GM18867 (cell line): Measurements from ENCODE around the gene RO60.
"Not testable (repeated sequence)": the region's sequence is repeated elsewhere in the genome, so short reads cannot be mapped to it uniquely, and the experiment has no call there.

Experiments used
- ATAC-seq: cut with Tn5 transposase; IDR thresholded peaks from one replicate; pipeline ENCODE4 v1.9.1; 2021; ENCODE audit warnings: mild to moderate bottlenecking, moderate library complexity; ENCODE audit not compliant: unreplicated experiment

Gene RO60

DNA sequence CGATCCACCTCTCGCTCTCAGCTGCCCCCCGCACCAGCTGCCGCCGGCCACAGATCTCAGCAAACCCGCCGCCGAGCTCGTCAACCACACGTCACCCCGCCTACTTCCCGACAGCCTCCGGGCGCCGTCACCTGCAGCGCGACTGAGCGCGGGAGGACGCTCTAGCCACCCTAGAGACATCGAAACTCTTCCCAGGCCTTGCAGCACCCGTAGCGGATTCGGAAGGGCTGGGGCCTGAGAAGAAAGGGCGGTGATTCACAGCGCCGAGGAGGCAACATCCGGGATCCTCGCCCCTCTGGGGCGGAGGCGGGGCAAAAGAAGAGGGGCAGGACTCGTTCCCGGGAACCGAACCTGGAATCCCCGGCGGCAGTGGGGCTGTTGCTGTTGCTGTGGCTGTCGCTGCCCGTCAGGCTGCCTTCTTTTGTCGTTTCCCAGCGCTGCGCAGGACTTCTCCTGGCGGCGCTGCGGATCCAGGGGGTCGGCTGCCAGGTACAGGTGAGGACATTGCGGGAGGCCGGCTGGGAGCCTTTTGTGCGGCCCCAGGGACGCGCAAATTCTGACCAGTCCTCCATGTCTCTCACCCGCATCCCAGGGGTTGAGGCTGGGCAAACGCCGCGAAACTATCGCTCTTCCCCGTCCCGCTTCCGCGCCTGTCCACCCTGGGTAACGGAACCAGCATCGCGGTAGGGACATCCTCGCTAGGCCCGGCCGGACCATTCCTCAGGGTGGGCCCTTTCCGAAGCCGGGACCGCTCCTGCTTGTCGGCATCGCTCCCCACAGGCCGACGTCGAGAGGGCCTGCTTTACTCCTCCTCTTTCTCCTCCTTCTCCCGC is at the start of gene RO60, which contains the start of gene UCHL5:
Gene RO60 (plus strand): TSS at position 331 of the 833 bp plus-strand sequence. CDS start 9,443 bp downstream, outside the sequence.
Gene UCHL5 (minus strand): TSS at position 79 of the 833 bp plus-strand sequence. CDS start 100 bp downstream, outside the sequence.
- peak; percentile 90 for ATAC-seq

DNA sequence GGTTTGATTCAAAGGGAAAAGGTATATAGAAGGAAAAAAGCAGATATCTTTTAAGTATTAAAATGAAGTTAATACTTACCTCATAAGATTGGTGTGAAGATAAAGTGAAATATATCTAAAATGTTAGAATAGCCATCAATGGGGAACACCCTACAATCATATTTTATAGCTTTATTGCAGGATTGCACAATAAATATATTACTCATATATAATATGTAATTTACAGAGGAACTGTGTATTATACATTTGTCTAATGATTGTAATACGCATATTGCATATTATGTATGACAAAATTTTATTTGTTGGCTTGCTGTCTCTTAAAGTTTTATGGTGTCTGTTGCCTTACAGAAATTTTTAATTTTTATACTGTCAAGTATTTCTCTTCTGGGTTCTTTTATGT is 48.0 kb upstream of the RO60 start:
- ATAC-seq: no peak

DNA sequence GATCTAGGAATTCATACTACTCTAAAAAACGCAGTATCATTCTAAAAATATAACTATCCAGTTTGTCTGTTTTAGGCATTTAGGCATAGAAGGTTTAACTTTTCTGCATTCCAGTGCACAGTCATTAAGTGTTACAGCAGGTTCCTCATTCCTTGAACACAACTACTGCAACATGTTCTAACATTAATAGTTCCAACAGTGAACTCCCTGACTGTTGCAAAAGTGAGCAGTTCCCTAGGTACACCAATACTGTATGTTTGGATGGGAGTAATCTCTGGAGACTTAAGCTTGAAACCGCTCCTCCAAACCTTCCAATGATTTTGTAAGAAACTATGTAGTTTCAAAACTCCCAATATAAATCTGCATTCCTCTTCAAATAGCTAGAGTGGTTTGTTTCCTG is 46.4 kb upstream of the RO60 start:
- no peak for ATAC-seq

DNA sequence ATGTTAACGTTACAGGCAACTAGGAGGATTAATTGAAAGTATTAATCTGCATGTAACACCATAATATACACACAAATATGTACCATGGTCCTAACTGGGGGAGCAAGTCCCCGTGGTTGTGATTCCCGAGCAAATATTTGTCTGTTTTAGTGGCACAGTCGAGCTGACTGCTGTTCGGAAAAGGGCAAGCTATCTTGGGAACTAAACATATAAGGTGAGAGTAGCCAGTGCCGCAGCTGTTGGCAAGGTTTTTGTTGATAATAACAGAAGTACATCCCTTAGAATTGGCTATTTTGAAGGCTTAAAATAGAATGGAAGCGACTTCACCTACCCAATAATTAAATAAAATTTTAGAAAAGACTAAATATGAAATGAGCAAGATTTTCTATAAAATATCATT is 45.7 kb upstream of the RO60 start:
- ATAC-seq: no peak

DNA sequence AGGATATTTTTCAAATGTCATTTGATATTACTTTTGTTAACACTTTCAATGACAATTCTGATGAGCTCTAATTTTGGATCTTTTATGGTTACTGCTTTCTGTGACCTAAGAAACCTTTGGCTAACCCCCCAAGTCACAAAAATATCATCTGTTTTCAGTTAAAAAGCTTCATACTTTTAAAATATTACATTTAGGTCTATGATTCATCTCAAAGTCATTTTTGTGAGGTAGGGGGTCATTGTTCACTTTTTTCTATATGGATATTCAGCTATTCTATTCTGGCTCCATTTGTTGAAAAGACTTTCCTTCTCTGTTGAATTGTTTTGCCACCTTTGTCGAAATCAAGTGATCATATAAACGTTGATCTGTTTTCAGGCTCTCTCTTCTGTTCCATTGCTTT is 45.0 kb upstream of the RO60 start:
- no peak for ATAC-seq

DNA sequence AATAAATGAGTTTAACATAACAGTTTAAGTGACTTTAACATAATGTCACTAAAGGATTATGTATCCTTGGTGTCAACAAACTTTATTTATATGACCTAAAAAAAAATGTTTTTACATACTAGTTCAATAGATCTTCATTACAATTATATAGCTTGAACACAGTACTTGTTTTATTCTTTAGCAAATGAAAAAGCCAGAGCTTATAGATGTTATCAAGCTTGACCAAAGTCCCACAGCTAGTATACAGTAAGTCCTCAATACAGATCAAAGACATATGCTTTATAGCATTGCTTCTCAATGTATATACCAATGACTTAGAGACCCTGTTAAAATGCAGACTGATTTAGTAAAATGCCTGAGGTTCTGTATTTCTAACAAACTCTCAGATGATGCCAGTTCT is 42.6 kb upstream of the RO60 start:
- no peak for ATAC-seq

DNA sequence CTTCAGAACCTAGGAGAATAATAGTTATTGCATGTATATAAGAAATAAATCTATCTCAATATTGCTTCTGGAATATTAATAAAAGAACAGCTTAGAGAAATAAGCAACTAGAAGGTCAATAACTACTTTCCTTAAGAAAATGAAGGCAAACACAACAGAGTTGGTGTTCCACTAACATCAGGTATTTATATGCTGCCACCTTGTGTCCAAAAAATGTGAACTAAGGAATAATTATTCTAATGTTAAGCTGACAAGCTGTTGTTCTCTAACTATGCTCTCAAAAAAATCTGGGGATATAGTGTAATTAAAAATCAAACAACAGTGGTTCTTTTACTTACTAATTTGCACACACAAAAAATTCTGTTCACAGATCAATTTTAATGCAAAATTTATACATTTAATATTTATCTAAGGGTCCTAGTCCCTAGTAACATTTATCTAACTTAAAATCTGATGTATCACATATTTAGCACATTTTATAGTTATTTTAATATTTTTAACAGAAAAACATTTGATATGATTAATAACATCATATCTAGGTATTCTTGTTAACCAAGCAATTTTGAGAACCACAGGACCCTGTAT is 39.9 kb upstream of the RO60 start:
- ATAC-seq: peak; percentile 79

DNA sequence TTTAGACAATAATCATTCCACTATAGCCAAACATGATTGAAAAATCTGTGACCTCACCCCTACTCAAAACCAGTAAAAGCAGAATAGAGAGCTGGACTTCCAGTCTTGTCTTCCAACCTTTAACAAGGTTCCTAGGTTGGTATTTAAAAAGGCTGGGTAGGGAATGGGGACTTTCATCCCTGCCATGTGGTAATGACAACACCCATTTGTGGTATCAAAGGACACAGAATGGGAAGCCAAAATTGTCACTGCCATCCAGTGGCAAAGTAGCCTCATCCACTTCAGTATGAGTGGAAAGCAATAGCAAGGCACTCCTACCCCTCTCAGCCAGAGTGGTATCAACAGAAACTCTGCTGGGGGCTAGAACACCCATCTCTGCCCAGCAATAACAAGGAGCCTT is 34.2 kb upstream of the RO60 start:
- ATAC-seq: no peak

DNA sequence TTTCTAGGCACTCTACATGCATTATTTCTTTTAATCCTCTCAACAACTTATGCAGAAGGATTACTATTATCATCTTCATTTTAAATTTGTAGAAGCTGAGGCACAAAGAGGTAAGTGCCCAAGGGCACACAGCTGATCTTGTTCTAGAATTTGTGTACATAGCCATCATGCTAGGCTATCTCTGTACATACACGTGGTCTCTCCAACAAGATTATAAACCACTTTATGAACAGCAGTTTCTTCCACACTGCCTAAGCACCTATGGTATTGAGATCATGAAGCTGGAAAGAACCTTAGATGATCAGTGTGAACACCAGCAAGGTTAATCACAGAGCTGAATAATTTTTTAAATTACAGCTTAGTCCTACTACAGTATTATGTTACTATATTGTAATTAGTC is 29.1 kb upstream of the RO60 start:
- ATAC-seq: no peak

DNA sequence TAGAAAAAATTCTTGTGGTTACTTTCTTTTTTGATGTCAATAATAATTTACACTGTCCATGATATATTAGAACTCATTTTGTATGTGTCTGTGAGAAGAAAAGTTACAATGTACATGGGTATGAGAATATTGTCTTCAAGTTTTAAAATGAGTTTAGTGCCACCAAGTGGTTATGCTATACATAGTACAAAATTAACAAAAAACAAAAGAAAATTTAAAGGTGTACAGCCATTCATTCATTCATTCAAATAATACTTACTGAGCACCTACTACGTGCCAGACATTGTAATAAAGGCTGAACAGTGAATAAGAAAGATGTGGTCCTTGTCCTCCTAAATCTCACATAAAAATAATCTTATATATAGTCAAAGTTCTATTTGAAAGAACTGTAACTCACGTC is 28.0 kb upstream of the RO60 start:
- no peak for ATAC-seq

DNA sequence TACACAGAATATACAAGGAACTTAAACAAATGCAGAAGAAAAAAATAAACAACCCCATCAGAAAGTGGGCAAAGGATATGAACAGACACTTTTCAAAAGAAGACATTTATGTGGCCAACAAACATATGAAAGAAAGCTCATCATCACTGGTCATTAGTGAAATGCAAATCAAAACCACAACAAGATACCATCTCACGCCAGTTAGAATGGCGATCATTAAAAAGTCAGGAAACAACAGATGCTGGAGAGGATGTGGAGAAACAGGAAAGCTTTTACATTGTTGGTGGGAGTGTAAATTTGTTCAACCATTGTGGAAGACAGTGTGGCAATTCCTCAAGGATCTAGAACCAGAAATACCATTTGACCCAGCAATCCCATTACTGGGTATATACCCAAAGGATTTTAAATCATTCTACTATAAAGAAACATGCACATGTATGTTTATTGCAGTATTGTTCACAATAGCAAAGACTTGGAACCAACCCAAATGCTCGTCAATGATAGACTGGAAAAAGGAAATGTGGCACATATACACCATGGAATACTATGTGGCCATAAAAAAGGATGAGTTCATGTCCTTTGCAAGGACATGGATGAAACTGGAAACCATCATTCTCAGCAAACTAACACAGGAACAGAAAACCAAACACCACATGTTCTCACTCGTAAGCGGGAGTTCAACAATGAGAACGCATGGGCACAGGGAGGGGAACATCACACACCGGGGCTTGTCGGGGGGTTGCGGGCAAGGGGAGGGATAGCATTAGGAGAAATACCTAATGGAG is 26.6 kb upstream of the RO60 start:
- not testable (repeated sequence) for ATAC-seq

DNA sequence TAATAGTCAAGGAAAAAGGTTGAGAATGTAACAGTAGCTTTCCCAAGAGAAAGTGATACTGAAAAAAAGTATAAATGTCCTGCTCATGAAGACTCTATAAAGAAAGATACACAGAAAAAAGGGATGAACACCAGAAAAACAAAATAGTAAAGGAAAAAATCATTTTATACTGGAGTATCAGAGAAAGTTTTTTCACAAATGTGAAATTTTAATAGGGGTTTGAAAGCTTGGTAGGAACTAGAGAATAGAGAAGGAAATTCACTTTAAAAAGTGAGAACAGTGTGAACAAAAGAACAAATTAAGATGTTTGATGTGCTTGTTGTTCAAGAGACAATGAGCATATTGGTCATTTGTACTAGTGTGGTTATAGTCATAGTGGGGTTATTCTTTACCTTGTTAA is 25.8 kb upstream of the RO60 start:
- ATAC-seq: no peak

DNA sequence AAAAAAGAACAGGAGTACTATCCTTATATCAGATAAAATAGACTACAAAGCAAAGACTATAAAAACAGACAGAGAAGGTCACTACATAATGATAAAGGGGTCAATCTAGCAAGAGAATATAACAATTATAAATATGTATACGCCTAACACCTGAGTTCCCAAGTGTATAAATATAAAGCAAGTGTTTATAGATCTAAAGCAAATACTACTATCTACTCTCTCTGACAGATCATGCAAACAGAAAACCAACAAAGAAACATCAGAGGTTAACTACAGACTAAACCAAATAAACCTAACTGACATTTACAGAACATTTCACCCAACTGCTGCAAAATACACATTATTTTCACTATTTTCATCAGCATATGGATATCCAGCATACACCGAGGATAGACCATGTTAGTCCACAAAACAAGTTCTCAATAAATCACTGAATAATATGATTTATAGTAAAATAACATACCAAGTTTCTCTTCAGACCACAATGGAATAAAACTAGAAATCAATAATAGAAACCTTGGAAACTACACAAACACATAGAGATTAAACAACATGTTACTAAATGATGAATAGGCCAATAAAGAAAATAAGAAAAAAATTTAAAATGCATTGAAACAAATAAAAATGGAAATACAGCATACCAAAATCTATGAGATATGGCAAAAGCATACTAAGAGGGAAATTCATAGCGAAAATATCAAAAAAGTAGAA is 22.9 kb upstream of the RO60 start:
- ATAC-seq: no peak

DNA sequence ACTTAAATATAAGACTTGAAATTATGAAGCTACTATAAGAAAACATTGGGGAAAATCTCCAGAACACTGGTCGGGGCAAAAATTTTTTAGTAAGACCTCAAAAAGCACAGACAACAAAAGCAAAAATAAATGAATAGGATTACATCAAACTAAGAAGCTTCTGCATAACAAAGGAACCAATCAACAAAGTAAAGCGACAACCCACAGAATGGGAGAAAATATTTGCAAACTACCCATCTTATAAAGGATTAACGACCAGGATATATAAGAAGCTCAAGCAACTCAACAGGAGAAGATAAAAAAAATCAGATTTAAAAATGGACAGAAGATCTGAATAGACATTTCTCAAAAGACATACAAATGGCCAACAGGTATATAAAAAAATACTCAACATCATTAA is 19.4 kb upstream of the RO60 start:
- no peak for ATAC-seq

DNA sequence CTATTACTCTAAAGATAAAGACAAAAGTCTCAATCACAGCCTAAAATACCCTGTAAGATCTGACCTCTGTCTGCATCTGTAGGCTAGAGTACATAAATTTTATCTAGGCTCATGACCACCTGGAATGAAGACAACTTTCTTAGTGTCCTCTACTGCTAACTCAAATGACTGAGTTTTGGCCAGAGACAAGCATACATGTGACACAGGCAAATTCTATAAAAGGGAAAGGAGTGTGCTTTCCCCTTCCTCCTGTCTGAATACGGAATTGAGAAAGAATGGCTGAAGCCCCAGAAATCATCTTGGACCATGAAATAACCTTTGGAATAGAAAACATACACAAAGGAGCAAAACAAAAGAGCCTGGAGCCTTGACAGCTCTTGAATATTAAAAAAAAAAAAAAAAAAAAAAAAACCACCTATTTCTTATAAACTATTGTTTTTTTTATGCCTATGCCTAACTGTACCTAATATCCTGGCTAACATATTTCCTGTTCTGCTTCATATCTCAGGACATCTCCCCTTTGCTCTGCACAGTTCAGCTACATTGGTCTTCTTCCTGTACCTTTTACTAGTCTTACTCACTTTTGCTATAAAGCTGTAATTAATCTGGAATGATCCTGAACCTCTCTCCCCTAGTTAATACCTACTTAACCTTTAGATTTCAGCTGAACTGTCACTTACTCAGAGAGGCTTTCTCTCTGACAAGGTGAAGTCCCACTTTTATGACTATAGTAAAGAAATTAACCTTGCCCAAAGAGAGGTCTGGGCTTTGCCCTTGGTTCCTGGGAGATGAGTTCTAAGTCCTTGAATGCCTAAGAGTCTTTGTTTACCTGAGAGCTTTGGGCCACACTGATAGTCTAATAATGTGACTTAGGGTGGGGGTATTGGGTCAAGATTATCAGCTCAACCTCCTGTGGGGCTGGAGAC is 16.4 kb upstream of the RO60 start:
- no peak for ATAC-seq

DNA sequence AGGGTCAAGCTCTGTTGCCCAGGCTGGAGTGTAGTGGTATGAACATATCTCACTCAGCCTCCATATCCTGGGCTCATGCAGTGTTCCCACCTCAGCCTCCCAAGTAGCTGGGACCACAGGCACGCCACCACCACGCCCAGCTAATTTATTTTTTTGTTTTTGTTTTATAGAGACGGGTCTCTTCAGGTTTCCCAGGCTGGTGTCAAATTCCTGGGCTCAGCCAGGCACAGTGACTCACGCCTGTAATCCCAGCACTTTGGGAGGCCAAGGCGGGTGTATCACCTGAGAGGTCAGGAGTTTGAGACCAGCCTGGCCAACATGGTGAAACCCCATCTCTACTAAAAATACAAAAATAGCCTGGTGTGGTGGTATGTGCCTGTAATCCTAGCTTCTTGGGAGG is 10.5 kb upstream of the RO60 start:
- not testable (repeated sequence) for ATAC-seq

DNA sequence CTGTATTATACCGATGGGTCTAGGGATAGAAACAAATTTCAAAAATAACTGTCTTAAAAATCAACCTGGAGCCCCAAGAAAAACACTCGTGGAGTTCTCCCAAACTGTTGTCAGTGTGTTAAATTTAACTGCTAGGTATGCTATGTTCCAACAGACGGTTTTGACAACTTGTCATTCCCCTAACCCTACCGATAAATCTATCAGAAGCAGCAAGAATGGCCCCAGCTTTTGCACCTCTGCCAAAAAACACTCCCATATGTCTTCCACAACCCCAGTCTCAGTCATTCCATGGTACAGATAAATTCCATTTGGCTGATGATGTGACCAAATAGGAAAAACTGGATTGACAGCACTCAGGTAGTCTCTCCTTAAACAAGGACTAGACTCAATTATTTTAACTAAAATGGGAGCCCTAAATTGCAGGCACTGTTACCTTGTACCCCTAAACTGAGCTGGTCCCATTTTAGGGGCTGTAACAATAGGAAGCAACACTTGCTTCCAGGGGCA is 5.2 kb upstream of the RO60 start:
- ATAC-seq: no peak

DNA sequence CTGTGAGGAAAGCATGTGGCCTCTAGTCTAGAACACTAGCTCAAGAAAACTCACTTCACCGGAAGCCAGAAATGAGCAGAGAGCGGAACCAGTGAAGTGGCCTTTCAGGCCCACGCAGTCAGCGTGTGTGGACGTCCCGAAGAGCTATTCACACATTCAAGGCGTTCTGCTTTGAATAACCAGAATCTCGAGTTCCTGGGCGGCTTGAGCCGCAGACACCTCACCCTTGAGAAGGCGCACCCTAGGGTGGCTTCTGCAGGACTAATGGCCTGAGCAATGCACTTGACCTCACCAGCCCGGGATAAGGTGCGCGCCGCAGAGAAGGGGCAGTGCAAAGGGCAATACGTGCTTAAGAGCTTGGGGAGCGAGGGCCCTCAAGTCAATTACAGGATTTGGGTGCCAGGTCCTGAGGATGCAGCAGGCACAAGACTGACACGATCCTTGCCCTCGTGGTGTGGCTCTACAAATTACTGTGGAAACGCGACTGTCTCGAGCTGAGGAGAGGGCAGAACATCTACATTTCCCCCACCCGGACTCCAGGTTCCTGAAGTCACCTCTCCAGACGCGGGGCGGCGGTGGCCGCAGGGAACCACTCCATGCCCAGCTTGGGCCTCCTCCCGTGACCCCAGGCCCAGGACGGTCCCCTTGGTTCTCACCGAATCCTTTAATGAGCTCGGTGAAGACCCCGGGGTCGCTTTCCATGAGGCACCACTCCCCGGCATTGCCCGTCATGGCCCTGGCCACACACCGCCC is 707 bp upstream of the RO60 start:
- ATAC-seq: peak; percentile 63

DNA sequence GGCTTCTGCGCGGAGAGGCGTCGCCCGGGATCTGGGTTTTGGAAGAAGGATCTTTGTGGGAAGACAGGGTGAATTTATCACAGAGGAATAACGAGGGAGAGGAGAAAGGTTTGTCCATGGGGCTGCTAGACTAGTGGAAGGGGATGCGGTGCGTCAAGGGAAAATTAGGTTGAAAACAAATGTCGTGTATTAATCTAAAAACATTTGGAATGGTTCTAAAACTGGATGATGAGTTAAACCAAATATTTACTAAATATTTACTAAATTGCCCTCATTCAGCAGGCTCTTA is 647 bp downstream of the RO60 start:
- no peak for ATAC-seq
